Measurements from ENCODE around the gene TMBIM6.

TMBIM6 gene

DNA sequence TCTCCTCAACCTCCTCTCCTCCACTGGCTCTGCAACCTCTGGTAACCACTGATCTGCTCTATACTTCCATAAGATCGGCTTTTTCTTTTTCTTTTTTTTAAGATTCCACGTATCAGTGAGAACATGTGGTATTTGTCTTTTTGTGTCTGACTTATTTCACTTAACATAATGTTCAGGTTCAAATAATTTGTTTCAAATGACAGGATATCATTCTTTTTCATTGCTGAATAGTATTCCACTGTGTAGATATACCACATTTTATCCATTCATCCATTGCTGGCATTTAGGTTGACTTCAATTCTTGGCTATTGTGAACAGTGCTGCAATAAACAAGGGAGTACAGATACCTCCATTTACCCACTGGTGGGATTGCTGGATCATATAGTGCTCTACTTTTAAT lies 46.3 kb downstream of the TMBIM6 start:
- Histone ChIP-seq H3K27me3 (peaks cover 11% of the 10 kb centered on the region), H3K4me3 (ENCODE audit: low read depth in 1 of 2, low read length in 1 of 2) (no peak overlapping the region)
- TF ChIP-seq, protein P1, sequence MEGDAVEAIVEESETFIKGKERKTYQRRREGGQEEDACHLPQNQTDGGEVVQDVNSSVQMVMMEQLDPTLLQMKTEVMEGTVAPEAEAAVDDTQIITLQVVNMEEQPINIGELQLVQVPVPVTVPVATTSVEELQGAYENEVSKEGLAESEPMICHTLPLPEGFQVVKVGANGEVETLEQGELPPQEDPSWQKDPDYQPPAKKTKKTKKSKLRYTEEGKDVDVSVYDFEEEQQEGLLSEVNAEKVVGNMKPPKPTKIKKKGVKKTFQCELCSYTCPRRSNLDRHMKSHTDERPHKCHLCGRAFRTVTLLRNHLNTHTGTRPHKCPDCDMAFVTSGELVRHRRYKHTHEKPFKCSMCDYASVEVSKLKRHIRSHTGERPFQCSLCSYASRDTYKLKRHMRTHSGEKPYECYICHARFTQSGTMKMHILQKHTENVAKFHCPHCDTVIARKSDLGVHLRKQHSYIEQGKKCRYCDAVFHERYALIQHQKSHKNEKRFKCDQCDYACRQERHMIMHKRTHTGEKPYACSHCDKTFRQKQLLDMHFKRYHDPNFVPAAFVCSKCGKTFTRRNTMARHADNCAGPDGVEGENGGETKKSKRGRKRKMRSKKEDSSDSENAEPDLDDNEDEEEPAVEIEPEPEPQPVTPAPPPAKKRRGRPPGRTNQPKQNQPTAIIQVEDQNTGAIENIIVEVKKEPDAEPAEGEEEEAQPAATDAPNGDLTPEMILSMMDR (IDR thresholded peaks at IDR 0.05), result no peak

DNA sequence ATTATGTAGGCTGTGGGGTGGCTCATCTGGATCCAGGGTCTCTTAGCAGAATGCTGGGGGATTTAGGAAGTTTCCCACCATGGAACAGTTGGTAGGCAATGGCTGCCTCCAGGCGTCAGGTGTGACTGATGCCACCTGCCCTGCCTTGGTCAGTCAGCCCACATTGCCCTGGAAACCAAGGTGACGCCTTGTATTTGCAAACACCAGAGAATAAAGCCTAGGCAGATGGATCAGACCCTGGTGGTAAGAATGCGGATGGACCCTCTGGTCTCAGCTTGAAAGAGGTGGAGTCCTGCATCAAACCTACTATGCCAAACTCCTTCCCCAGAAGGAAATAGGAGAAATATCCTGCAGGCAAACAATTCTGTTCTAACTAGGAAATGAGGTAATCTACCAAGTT lies 48.6 kb downstream of the TMBIM6 start:
- TF ChIP-seq, protein P1 (IDR thresholded peaks at IDR 0.05), result no peak
- Histone ChIP-seq H3K4me1 (ENCODE audit: control insufficient read depth in 1 of 2, insufficient read depth in 1 of 2, low read depth in 1 of 2, low read length in 1 of 2) (peaks cover 7 to 17% of the 10 kb centered on the region in 2 experiments), H3K27ac (no peak overlapping the region), H3K27me3 (peaks cover 11% of the 10 kb centered on the region), H3K4me3 (ENCODE audit: low read depth in 1 of 2, low read length in 1 of 2) (no peak overlapping the region), H3K9me3 (no peaks in the 10 kb centered on the region), H3K36me3 (peaks cover 42% of the 10 kb centered on the region)

More for the DNA sequence above, 46.3 kb downstream of the TMBIM6 start:
- peaks cover 29% of the 10 kb centered on the region for H3K36me3 ChIP-seq
- H3K27ac ChIP-seq, result no peak overlapping the region
- H3K4me1 ChIP-seq (ENCODE audit: control insufficient read depth in 1 of 2, insufficient read depth in 1 of 2, low read depth in 1 of 2, low read length in 1 of 2), result peaks cover 7 to 17% of the 10 kb centered on the region in 2 experiments
- no peaks in the 10 kb centered on the region for H3K9me3 ChIP-seq

DNA sequence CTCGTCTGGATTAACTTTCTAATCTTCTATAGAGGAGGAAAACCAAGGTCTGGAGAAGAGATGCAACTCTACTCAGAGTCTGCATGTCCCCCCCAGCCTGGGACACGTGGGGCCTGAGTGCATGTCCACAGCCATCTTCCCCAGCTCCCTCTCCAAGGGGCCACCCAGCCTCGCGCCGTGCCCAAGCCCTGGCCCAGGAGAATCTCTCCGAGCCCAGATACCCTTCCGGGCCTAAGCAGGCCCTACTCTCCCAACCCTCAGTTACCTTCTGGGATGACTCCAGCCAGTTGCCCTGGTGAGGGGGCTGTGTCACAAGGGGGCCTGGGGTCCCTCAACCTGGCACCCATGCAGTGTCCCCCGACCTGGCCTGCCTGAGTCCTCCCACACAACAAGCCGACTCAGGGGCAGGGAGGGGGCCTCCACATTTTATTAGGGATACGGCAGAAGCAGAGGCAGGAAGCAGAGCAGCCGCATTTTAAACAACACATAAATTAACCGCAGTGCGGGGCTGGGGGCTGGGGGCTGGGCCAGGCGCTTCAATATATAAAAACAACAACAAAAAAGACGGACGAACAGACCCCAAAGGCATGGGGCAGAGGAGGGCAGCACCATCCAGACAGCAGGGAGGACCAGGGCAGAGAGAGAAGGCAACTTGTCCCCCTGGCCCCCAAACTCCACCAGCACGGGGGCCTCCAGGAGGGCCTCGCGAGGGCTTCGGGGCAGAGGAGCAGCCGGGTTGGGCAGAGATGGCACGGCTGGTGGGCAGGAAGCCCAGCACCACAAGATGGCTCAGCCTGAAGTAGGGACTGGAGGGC lies 49.6 kb downstream of the TMBIM6 start:
- TF ChIP-seq, protein P1 (IDR thresholded peaks at IDR 0.05), result no peak
- Histone ChIP-seq H3K27ac (no peak overlapping the region), H3K4me3 (ENCODE audit: low read depth in 1 of 2, low read length in 1 of 2) (no peak overlapping the region), H3K27me3 (peaks cover 4% of the 10 kb centered on the region), H3K4me1 (ENCODE audit: control insufficient read depth in 1 of 2, insufficient read depth in 1 of 2, low read depth in 1 of 2, low read length in 1 of 2) (peaks cover 7 to 17% of the 10 kb centered on the region in 2 experiments), H3K36me3 (peaks cover 42% of the 10 kb centered on the region), H3K9me3 (no peaks in the 10 kb centered on the region)

DNA sequence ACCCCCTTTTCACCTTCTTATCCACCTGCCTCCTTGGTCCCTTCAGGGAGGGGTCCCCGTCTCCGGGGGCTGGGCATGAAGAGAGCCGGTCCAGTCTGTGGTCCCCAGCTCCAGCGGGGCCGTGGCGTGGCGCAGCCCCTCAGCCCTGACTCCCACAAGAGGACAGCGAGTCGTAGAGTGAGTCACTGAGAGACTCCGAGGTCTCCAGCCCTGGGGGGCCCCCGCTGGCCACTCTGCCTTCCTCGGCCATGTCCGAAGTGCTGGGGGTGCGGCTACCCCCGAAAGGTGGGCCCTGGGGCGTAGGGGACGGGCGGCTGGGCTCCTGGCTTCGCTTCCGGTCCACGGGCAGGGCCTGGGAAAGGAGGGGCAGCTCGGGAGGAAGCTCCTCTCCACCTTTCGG lies 50.3 kb downstream of the TMBIM6 start:
- no peaks in the 10 kb centered on the region for H3K9me3 ChIP-seq
- no peak overlapping the region for H3K27ac ChIP-seq
- H3K4me3 ChIP-seq (ENCODE audit: low read depth in 1 of 2, low read length in 1 of 2), result no peak overlapping the region
- H3K4me1 ChIP-seq (ENCODE audit: control insufficient read depth in 1 of 2, insufficient read depth in 1 of 2, low read depth in 1 of 2, low read length in 1 of 2), result peaks cover 15 to 25% of the 10 kb centered on the region in 2 experiments
- TF ChIP-seq, protein P1 (IDR thresholded peaks at IDR 0.05), result no peak
- no peaks in the 10 kb centered on the region for H3K27me3 ChIP-seq
- H3K36me3 ChIP-seq, result peaks cover 42% of the 10 kb centered on the region

DNA sequence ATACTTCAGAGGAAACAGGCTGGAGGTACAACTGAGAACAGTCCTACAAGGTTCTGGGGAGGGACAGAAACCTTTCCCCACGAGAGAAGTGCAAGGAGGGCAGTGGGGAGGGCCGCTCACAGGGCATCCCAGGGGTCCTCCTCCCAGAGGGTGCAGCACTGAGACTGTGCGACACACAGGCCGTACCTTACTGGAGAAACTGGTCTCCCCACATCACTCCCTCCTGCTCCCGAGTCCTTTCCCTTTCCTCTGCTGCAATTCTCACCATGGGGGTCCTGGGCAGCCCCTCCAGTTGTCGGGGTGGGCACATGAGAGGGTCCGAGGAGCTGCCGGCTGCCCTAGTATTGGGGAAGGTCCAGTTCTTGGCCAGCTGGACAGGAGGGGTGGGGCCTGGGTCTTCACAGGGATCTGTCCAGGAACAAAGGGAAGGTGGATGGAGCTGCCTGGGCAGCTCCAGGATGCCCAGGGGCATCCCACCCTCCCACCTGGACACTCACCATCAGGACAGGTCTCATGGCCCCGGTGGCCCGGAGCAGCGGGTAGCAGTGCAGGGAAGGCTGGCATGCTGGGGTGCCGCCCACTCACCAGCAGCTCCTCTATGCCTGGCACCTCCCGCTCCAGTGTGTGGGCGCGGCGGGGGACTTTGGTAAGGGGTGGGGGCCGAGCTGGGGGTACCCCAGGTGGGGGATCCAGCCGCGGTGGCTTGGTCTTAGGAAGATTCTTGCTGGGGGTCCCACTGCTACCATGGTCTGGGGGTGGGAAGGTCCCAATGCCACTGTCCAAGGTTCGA lies 51.0 kb downstream of the TMBIM6 start:
- H3K4me1 ChIP-seq (ENCODE audit: control insufficient read depth in 1 of 2, insufficient read depth in 1 of 2, low read depth in 1 of 2, low read length in 1 of 2), result peaks cover 21 to 32% of the 10 kb centered on the region in 2 experiments
- peaks cover 42% of the 10 kb centered on the region for H3K36me3 ChIP-seq
- TF ChIP-seq, protein P1 (IDR thresholded peaks at IDR 0.05), result no peak
- H3K9me3 ChIP-seq, result no peaks in the 10 kb centered on the region
- H3K27me3 ChIP-seq, result no peaks in the 10 kb centered on the region
- no peak overlapping the region for H3K4me3 ChIP-seq (ENCODE audit: low read depth in 1 of 2, low read length in 1 of 2)
- H3K27ac ChIP-seq, result no peak overlapping the region
